ENCODE measurements around the gene DIS3L2.
A peak's percentile ranks its signal among the peaks of the same experiment; 100 is the strongest.

DIS3L2 gene

GRCh38 chr2:232231554-232231953 lies 270.0 kb downstream of the DIS3L2 start:
- ChIA-PET CTCF (interaction anchor here (1.1 to 2.7 kb wide), 5 partner anchors 9 to 307 kb away, joined by 3 to 14 read pairs (median 7); no protein-coding TSS in a partner anchor), POLR2A (no interaction called here)
- DNase-seq (ENCODE audit: extremely low spot score): no peak
- TF ChIP-seq CTCF (IDR thresholded peaks at IDR 0.05; ENCODE audit: control extremely low read depth, extremely low read depth, low read depth, missing control alignments): no peak

- DNase-seq (ENCODE audit: extremely low spot score): no peak
- TF ChIP-seq CTCF (IDR thresholded peaks at IDR 0.05; ENCODE audit: control extremely low read depth, extremely low read depth, low read depth, missing control alignments): no peak
- CTCF ChIA-PET: interaction anchor here (1.1 to 2.0 kb wide), 2 partner anchors 9 to 92 kb away, joined by 3 to 7 read pairs; no protein-coding TSS in a partner anchor
- POLR2A ChIA-PET: no interaction called here
Measured at GRCh38 chr2:232232915-232233314, 271.4 kb downstream of the DIS3L2 start.

- DNase-seq (ENCODE audit: extremely low spot score): no peak
- ChIA-PET CTCF (interaction anchor here (0.6 to 2.0 kb wide), 5 partner anchors 8 to 92 kb away, joined by 3 to 7 read pairs (median 5); no protein-coding TSS in a partner anchor), POLR2A (no interaction called here)
- no peak for TF ChIP-seq CTCF (IDR thresholded peaks at IDR 0.05; ENCODE audit: control extremely low read depth, extremely low read depth, low read depth, missing control alignments)
Measured at GRCh38 chr2:232234922-232235615, 273.6 kb downstream of the DIS3L2 start.

- no peak for TF ChIP-seq CTCF (IDR thresholded peaks at IDR 0.05; ENCODE audit: control extremely low read depth, extremely low read depth, low read depth, missing control alignments)
- DNase-seq (ENCODE audit: extremely low spot score): peak; percentile 53
- ChIA-PET CTCF (interaction anchor here (0.9 to 1.6 kb wide), 5 partner anchors 9 to 331 kb away, joined by 3 to 6 read pairs (median 4); no protein-coding TSS in a partner anchor), POLR2A (no interaction called here)
Measured at GRCh38 chr2:232235716-232236115, 274.2 kb downstream of the DIS3L2 start.

GRCh38 chr2:232236200-232236599 lies 274.7 kb downstream of the DIS3L2 start:
- peak; percentile 58 for DNase-seq (ENCODE audit: extremely low spot score)
- ChIA-PET POLR2A (no interaction called here), CTCF (interaction anchor here (0.9 to 1.6 kb wide), 4 partner anchors 9 to 331 kb away, joined by 3 to 6 read pairs (median 4); no protein-coding TSS in a partner anchor)
- no peak for TF ChIP-seq CTCF (IDR thresholded peaks at IDR 0.05; ENCODE audit: control extremely low read depth, extremely low read depth, low read depth, missing control alignments)

- TF ChIP-seq CTCF (IDR thresholded peaks at IDR 0.05; ENCODE audit: control extremely low read depth, extremely low read depth, low read depth, missing control alignments): no peak
- CTCF ChIA-PET: interaction anchor here (0.7 kb wide), 1 partner anchor 9 kb away, joined by 4 read pairs; no protein-coding TSS in a partner anchor
Measured at GRCh38 chr2:232237464-232237863, 276.0 kb downstream of the DIS3L2 start.

More at GRCh38 chr2:232237464-232237863, 276.0 kb downstream of the DIS3L2 start:
- no peak for DNase-seq (ENCODE audit: extremely low spot score)
- POLR2A ChIA-PET: no interaction called here
